Gastroesophageal sphincter (tissue), 3 donors: ENCODE measurements around the gene GINS2.

Experiments
- EP300 ChIP-seq: sonication (generic); formaldehyde crosslinking; IDR thresholded peaks from one replicate; pipeline ENCODE4 v1.6.1; 2017; ENCODE audit warnings: antibody characterized with exemption, mild to moderate bottlenecking
- POLR2A ChIP-seq, 2 donors: fragments of 450-650 bp; IDR thresholded peaks; one replicate each; pipeline ENCODE4 v1.6.1; 2017; ENCODE audit warnings: antibody characterized with exemption in 2 of 2, mild to moderate bottlenecking in 2 of 2, moderate library complexity in 1 of 2
- POLR2AphosphoS5 ChIP-seq: sonication (generic); formaldehyde crosslinking; IDR thresholded peaks from one replicate; pipeline ENCODE4 v1.6.1; 2017; ENCODE audit warnings: antibody characterized with exemption
- TF ChIP-seq, protein P1 (sequence below), 4 experiments: fragments of 200-600 bp in 2 of 4; fragments of 450-650 bp in 2 of 4; sonication (generic) in 1 of 4; IDR thresholded peaks; one replicate each; pipeline ENCODE4 v1.5.1; 2017 to 2019; ENCODE audit warnings: antibody characterized with exemption in 4 of 4, mild to moderate bottlenecking in 2 of 4, moderate library complexity in 2 of 4

DNA sequence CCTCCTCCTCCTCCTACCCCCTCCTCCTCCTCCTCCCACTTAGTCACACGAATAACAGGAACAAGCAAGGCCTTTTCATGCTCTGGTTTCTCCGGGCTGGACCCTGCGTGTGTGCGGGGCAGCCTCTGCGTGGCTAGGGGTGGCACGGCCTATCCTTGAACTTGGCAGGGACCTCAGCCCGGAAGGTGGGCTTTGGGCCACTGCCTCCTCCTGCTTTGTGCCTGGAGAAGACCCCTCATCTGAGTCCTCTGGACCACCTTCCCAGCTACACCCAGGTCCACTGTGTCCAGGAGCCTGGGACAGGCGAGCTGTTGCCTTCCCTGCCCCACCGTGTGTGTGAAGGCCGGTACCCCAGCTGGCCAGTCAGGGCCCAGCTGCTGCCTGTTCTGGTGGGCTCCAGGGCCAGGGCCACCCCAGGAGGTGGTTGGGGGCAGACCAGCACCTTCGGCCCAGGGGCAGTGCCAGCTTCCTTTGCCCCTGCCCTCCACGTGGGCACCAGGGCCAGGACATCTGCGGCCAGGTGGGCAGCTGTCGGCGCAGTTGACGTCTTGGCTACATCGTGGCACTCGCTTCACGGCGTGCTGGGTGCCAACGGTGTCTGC is 35.4 kb downstream of the GINS2 start:
- TF ChIP-seq, protein P1, sequence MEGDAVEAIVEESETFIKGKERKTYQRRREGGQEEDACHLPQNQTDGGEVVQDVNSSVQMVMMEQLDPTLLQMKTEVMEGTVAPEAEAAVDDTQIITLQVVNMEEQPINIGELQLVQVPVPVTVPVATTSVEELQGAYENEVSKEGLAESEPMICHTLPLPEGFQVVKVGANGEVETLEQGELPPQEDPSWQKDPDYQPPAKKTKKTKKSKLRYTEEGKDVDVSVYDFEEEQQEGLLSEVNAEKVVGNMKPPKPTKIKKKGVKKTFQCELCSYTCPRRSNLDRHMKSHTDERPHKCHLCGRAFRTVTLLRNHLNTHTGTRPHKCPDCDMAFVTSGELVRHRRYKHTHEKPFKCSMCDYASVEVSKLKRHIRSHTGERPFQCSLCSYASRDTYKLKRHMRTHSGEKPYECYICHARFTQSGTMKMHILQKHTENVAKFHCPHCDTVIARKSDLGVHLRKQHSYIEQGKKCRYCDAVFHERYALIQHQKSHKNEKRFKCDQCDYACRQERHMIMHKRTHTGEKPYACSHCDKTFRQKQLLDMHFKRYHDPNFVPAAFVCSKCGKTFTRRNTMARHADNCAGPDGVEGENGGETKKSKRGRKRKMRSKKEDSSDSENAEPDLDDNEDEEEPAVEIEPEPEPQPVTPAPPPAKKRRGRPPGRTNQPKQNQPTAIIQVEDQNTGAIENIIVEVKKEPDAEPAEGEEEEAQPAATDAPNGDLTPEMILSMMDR (IDR thresholded peaks at IDR 0.05): no peak
- TF ChIP-seq POLR2AphosphoS5 (no peak), POLR2A (IDR thresholded peaks at IDR 0.05) (no peak), EP300 (no peak)
